CD4-positive, alpha-beta T cell (primary cell): ENCODE measurements around the gene OR52B6. TPM values are rescaled to one million over a fixed set of nuclear protein-coding genes. Genes with fewer than 3 reads are reported as not detected.

Experiments
- ATAC-seq: fragments of 200-7000 bp; cut with Tn5 transposase; one replicate; pipeline ENCODE4 v1.10.0; 2022; ENCODE audit warnings: mild to moderate bottlenecking; ENCODE audit not compliant: poor library complexity
- CTCF ChIA-PET: fragments of 350-600 bp; sonication (Branson Sonifier 250); formaldehyde crosslinking; loops from one replicate; lab custom pipeline; 2021; ENCODE audit warnings: antibody characterized with exemption, inconsistent platforms; lab: Charles Lee
- POLR2A ChIA-PET: fragments of 350-600 bp; sonication (Branson Sonifier 250); formaldehyde crosslinking; loops from one replicate; lab custom pipeline; 2021; ENCODE audit warnings: antibody characterized with exemption, inconsistent platforms; lab: Charles Lee
- DNase-seq, 14 experiments: peaks; one replicate each; pipeline ENCODE4 v3.0.0-alpha.2; 2013 to 2020; ENCODE audit warnings: mixed read lengths in 2 of 14
- H3K27ac ChIP-seq, 2 donors: one replicate each; pipeline versions ENCODE4 v1.5.1 to v1.7.0; 2013; ENCODE audit warnings: low read length in 2 of 2, low read depth in 1 of 2, mild to moderate bottlenecking in 1 of 2
- H3K27me3 ChIP-seq, 2 experiments: 1 replicate in 1 of 2; 2 replicates in 1 of 2; pipeline versions ENCODE4 v1.6.1 to v1.7.0; 2013; ENCODE audit warnings: low read length in 2 of 2, control low read depth in 1 of 2, mild to moderate bottlenecking in 1 of 2, moderate library complexity in 1 of 2; ENCODE audit not compliant: insufficient read depth in 2 of 2, control insufficient read depth in 1 of 2
- H3K36me3 ChIP-seq: one replicate; pipeline ENCODE4 v1.6.1; 2013; ENCODE audit warnings: low read length, control low read depth; ENCODE audit not compliant: insufficient read depth
- H3K4me1 ChIP-seq: one replicate; pipeline ENCODE4 v1.6.1; 2013; ENCODE audit warnings: low read length, control low read depth; ENCODE audit not compliant: insufficient read depth
- H3K4me3 ChIP-seq: one replicate; pipeline ENCODE4 v1.5.1; 2013; ENCODE audit warnings: mild to moderate bottlenecking, low read length, moderate library complexity
- H3K9me3 ChIP-seq, 2 experiments: 1 replicate in 1 of 2; 2 replicates in 1 of 2; pipeline versions ENCODE4 v1.6.1 to v1.7.0; 2013; ENCODE audit warnings: low read length in 2 of 2, mild to moderate bottlenecking in 2 of 2, control low read depth in 1 of 2, moderate library complexity in 1 of 2; ENCODE audit not compliant: control insufficient read depth in 1 of 2, insufficient read depth in 1 of 2
- H3K27ac Mint-ChIP-seq: one replicate; pipeline ENCODE4 v1.8.0; 2020; ENCODE audit warnings: mixed read lengths
- H3K27me3 Mint-ChIP-seq: one replicate; pipeline ENCODE4 v1.8.0; 2021; ENCODE audit warnings: mixed read lengths
- H3K36me3 Mint-ChIP-seq: one replicate; pipeline ENCODE4 v1.8.0; 2021; ENCODE audit warnings: low read depth, mixed read lengths
- H3K4me1 Mint-ChIP-seq: one replicate; pipeline ENCODE4 v1.8.0; 2021; ENCODE audit warnings: low read depth, mixed read lengths
- H3K4me3 Mint-ChIP-seq: one replicate; pipeline ENCODE4 v1.8.0; 2020; ENCODE audit warnings: mild to moderate bottlenecking, mixed read lengths
- H3K9me3 Mint-ChIP-seq: one replicate; pipeline ENCODE4 v1.8.0; 2020; ENCODE audit warnings: mixed read lengths
- CTCF ChIP-seq: fragments of 200-600 bp; IDR thresholded peaks from one replicate; pipeline ENCODE4 v1.8.0; 2022; ENCODE audit warnings: antibody characterized with exemption, mild to moderate bottlenecking
- intact Hi-C, 2 experiments: fragments of 100-400 bp; cut with DNase I in 1 of 2; cut with micrococcal nuclease in 1 of 2; formaldehyde crosslinking; loops; one replicate each; pipeline versions ENCODE4 v1.15.1 to v1.9.0; 2023 to 2025; cut with DNase I, micrococcal nuclease
- total RNA-seq, 174 experiments: library from RNA in 2 of 174; stranded (reverse) in 2 of 174; gene quantifications; one replicate each; pipeline ENCODE4 v1.2.3 and lab custom pipeline; 2021 to 2026

OR52B6 gene
- total RNA-seq, 2 experiments from 2014 or later, result not detected

GRCh38 chr11:5591613-5592012, 10.9 kb downstream of the OR52B6 start:
- Mint-ChIP-seq H3K36me3 (no peaks in the 10 kb centered on the region), H3K9me3 (no peaks in the 10 kb centered on the region), H3K27ac (no peak overlapping the region), H3K27me3 (peaks cover 3% of the 10 kb centered on the region), H3K4me1 (peaks cover 7% of the 10 kb centered on the region), H3K4me3 (no peak overlapping the region)
- H3K4me1 ChIP-seq, result peaks cover 7% of the 10 kb centered on the region
- TF ChIP-seq CTCF, result no peak
- no peak overlapping the region for H3K4me3 ChIP-seq
- ATAC-seq (no peak), DNase-seq (no peak)
- no peaks in the 10 kb centered on the region for H3K9me3 ChIP-seq
- intact Hi-C loops, result no loop called here
- no peak overlapping the region for H3K27ac ChIP-seq
- POLR2A ChIA-PET, result interaction anchor here (0.8 kb wide), 1 partner anchor 787 kb away, joined by 3 read pairs; no protein-coding TSS in a partner anchor
- H3K27me3 ChIP-seq, result peaks cover 0 to under 1% of the 10 kb centered on the region in 2 experiments
- CTCF ChIA-PET, result no interaction called here
- H3K36me3 ChIP-seq, result no peaks in the 10 kb centered on the region

GRCh38 chr11:5592615-5593014, 11.9 kb downstream of the OR52B6 start:
- H3K27ac ChIP-seq, result no peak overlapping the region
- no peaks in the 10 kb centered on the region for H3K36me3 ChIP-seq
- POLR2A ChIA-PET, result interaction anchor here (0.8 kb wide), 1 partner anchor 786 kb away, joined by 3 read pairs; no protein-coding TSS in a partner anchor
- H3K9me3 Mint-ChIP-seq, result no peaks in the 10 kb centered on the region
- DNase-seq (no peak), ATAC-seq (no peak)
- H3K27me3 Mint-ChIP-seq, result peaks cover 12% of the 10 kb centered on the region
- H3K4me1 ChIP-seq, result peaks cover 8% of the 10 kb centered on the region
- CTCF ChIA-PET, result no interaction called here
- intact Hi-C loops, result no loop called here
- H3K9me3 ChIP-seq, result no peaks in the 10 kb centered on the region
- H3K4me1 Mint-ChIP-seq, result peaks cover 12% of the 10 kb centered on the region
- TF ChIP-seq CTCF, result no peak
- peaks cover 0 to 8% of the 10 kb centered on the region in 2 experiments for H3K27me3 ChIP-seq
- no peak overlapping the region for H3K4me3 ChIP-seq
- no peak overlapping the region for H3K27ac Mint-ChIP-seq
- no peaks in the 10 kb centered on the region for H3K36me3 Mint-ChIP-seq
- no peak overlapping the region for H3K4me3 Mint-ChIP-seq

- H3K27ac Mint-ChIP-seq, result no peak overlapping the region
Observed at GRCh38 chr11:5593146-5593545, 12.5 kb downstream of the OR52B6 start.

More at GRCh38 chr11:5593146-5593545, 12.5 kb downstream of the OR52B6 start:
- no peak overlapping the region for H3K27ac ChIP-seq
- intact Hi-C loops, result no loop called here
- DNase-seq (no peak), ATAC-seq (no peak)
- H3K4me1 Mint-ChIP-seq, result peaks cover 12% of the 10 kb centered on the region
- peaks cover 14% of the 10 kb centered on the region for H3K27me3 Mint-ChIP-seq
- no peaks in the 10 kb centered on the region for H3K9me3 Mint-ChIP-seq
- CTCF ChIA-PET, result no interaction called here
- no peaks in the 10 kb centered on the region for H3K36me3 ChIP-seq
- no peak for TF ChIP-seq CTCF
- peaks cover 0 to 8% of the 10 kb centered on the region in 2 experiments for H3K27me3 ChIP-seq
- H3K4me3 ChIP-seq, result no peak overlapping the region
- POLR2A ChIA-PET, result no interaction called here
- no peaks in the 10 kb centered on the region for H3K36me3 Mint-ChIP-seq
- no peaks in the 10 kb centered on the region for H3K9me3 ChIP-seq
- peaks cover 8% of the 10 kb centered on the region for H3K4me1 ChIP-seq
- no peak overlapping the region for H3K4me3 Mint-ChIP-seq
